C4-2B (cell line): ENCODE results near the gene OR10V1.

Experiments
- CTCF ChIP-seq: fragments of 450-650 bp; conservative IDR thresholded peaks from 2 replicates; pipeline ENCODE4 v1.5.1; 2017; ENCODE audit warnings: mild to moderate bottlenecking
- ZFX ChIP-seq: fragments of 450-650 bp; IDR thresholded peaks from 2 replicates; pipeline ENCODE4 v1.6.1; 2017

- TF ChIP-seq CTCF = no peak
- no peak for TF ChIP-seq ZFX
Measured at GRCh38 chr11:59746111-59746510, 32.5 kb upstream of the OR10V1 start.
